ENCODE results near the gene TBX5.

TBX5 gene

GRCh38 chr12:114339626-114340025 is 66.3 kb downstream of the TBX5 start:
- H3K4me3 ChIP-seq (ENCODE audit: low read depth, low read length), result no peak overlapping the region

GRCh38 chr12:114335607-114336006 is 70.3 kb downstream of the TBX5 start:
- no peak for TF ChIP-seq CTCF (IDR thresholded peaks at IDR 0.05; ENCODE audit: low read depth, low read length)
- H3K4me3 ChIP-seq (ENCODE audit: low read depth, low read length), result no peak overlapping the region

More at GRCh38 chr12:114339626-114340025, 66.3 kb downstream of the TBX5 start:
- TF ChIP-seq CTCF (IDR thresholded peaks at IDR 0.05; ENCODE audit: low read depth, low read length), result no peak

GRCh38 chr12:114334395-114334794 is 71.5 kb downstream of the TBX5 start:
- no peak for TF ChIP-seq CTCF (IDR thresholded peaks at IDR 0.05; ENCODE audit: low read depth, low read length)

GRCh38 chr12:114328292-114328691 is 77.7 kb downstream of the TBX5 start:
- TF ChIP-seq CTCF (IDR thresholded peaks at IDR 0.05; ENCODE audit: low read depth, low read length), result no peak
- H3K4me3 ChIP-seq (ENCODE audit: low read depth, low read length), result no peak overlapping the region

More at GRCh38 chr12:114334395-114334794, 71.5 kb downstream of the TBX5 start:
- H3K4me3 ChIP-seq (ENCODE audit: low read depth, low read length), result no peak overlapping the region

- no peak overlapping the region for H3K4me3 ChIP-seq (ENCODE audit: low read depth, low read length)
- TF ChIP-seq CTCF (IDR thresholded peaks at IDR 0.05; ENCODE audit: low read depth, low read length), result no peak
These were observed 78.2 kb downstream of the TBX5 start for GRCh38 chr12:114327765-114328164.

GRCh38 chr12:114321524-114321923 is 84.4 kb downstream of the TBX5 start:
- no peak overlapping the region for H3K4me3 ChIP-seq (ENCODE audit: low read depth, low read length)
- TF ChIP-seq CTCF (IDR thresholded peaks at IDR 0.05; ENCODE audit: low read depth, low read length), result no peak

GRCh38 chr12:114320968-114321367 is 85.0 kb downstream of the TBX5 start:
- no peak overlapping the region for H3K4me3 ChIP-seq (ENCODE audit: low read depth, low read length)
- no peak for TF ChIP-seq CTCF (IDR thresholded peaks at IDR 0.05; ENCODE audit: low read depth, low read length)

Data from WI38 (cell line).